ENCODE data around the gene CD46. TPM values are rescaled to one million over a fixed set of nuclear protein-coding genes. Genes with fewer than 3 reads are reported as not detected.

Gene CD46
- total RNA-seq, 1 experiment from 2014 or later = 100 TPM

- H3K4me3 ChIP-seq (replicated peaks in 1 of 2; ENCODE audit: low read depth in 1 of 2, low read length in 2 of 2) = no peak overlapping the region
- ChIA-PET RAD21 (ENCODE audit: low non-redundant PET in 1 of 2, low total read pairs in 2 of 2, uncharacterized antibody in 2 of 2, unreplicated experiment in 2 of 2) (no interaction called here), POLR2A (no interaction called here), CTCF (no interaction called here)
- H3K9me2 ChIP-seq (ENCODE audit: insufficient read depth) = no peaks in the 10 kb centered on the region
- intact Hi-C loops (cut with micrococcal nuclease) = no loop called here
- ATAC-seq (no peak), DNase-seq (ENCODE audit: low read depth, low spot score) (no peak)
- no TSS peak for BruUV-seq (replicated peaks)
- H3K36me3 ChIP-seq (ENCODE audit: control insufficient read depth in 1 of 2, insufficient read depth in 2 of 2, low read length in 2 of 2) = peaks cover 0 to 17% of the 10 kb centered on the region in 2 experiments; a peak in 3 of 4 replicates
- H3K27me3 ChIP-seq (ENCODE audit: insufficient read depth, low read length) = no peaks in the 10 kb centered on the region
- peaks cover 0 to 13% of the 10 kb centered on the region in 2 experiments; a peak in 2 of 4 replicates for H3K4me1 ChIP-seq (ENCODE audit: control insufficient read depth in 1 of 2, insufficient read depth in 2 of 2, low read length in 2 of 2)
- H3K4me2 ChIP-seq (ENCODE audit: low read length) = no peak overlapping the region
- no peak overlapping the region for H3K27ac ChIP-seq (ENCODE audit: low read depth, low read length)
- no peaks in the 10 kb centered on the region for H3K79me2 ChIP-seq (ENCODE audit: insufficient read depth, low read length)
- TF ChIP-seq REST (IDR thresholded peaks at IDR 0.05; ENCODE audit: low read depth) = no peak
- TF ChIP-seq CTCF (IDR thresholded peaks at IDR 0.05 in 2 of 3, conservative IDR thresholded peaks at IDR 0.05 in 1 of 3; ENCODE audit: borderline replicate concordance in 1 of 3, insufficient read depth in 1 of 3, low read depth in 2 of 3, low read length in 2 of 3) = no peak
- no peak for TF ChIP-seq ZFX (IDR thresholded peaks at IDR 0.05)
- no peak for TF ChIP-seq ZBTB33 (IDR thresholded peaks at IDR 0.05; ENCODE audit: extremely low read depth, insufficient replicate concordance, low read length)
- TF ChIP-seq RAD21 (IDR thresholded peaks at IDR 0.05; ENCODE audit: low read depth) = no peak
- no peak for TF ChIP-seq POLR2AphosphoS5 (IDR thresholded peaks at IDR 0.05; ENCODE audit: low read depth, low read length)
- no peak for TF ChIP-seq ATF3 (IDR thresholded peaks at IDR 0.05)
- no peak for TF ChIP-seq SIN3A (IDR thresholded peaks at IDR 0.05; ENCODE audit: low read depth)
- TF ChIP-seq CEBPB (IDR thresholded peaks at IDR 0.05; ENCODE audit: low read depth) = no peak
- no peak for TF ChIP-seq YY1 (IDR thresholded peaks at IDR 0.05; ENCODE audit: extremely low read depth, insufficient replicate concordance, low read depth, low read length)
- no peak overlapping the region for H2AFZ ChIP-seq (ENCODE audit: low read depth, low read length, poor library complexity, severe bottlenecking)
- no peak overlapping the region for H3K9ac ChIP-seq (ENCODE audit: low read length)
- no peaks in the 10 kb centered on the region for H3K9me3 ChIP-seq (ENCODE audit: control insufficient read depth in 1 of 2, insufficient read depth in 1 of 2, low read depth in 1 of 2, low read length in 2 of 2)
- no peaks in the 10 kb centered on the region for H4K20me1 ChIP-seq (ENCODE audit: insufficient read depth)
Observed at GRCh38 chr1:207813512-207813881, 61.6 kb downstream of the CD46 start.

Data from HCT116 (cell line).